DND-41 (cell line): ENCODE data around the gene FDCSP.

Experiments
- CTCF ChIP-seq: IDR thresholded peaks from 2 replicates; pipeline ENCODE4 v1.5.1; 2012; ENCODE audit warnings: borderline replicate concordance, low read length, moderate library complexity, mild to moderate bottlenecking; ENCODE audit not compliant: poor library complexity, severe bottlenecking; ENCODE audit errors: extremely low read depth
- EZH2 ChIP-seq: IDR thresholded peaks from 3 replicates; pipeline ENCODE4 v1.6.1; 2012; ENCODE audit warnings: borderline replicate concordance, low read depth, mild to moderate bottlenecking, moderate library complexity, low read length, inconsistent platforms; ENCODE audit not compliant: severe bottlenecking

- TF ChIP-seq CTCF, result no peak
- TF ChIP-seq EZH2, result no peak
These were observed 28.1 kb upstream of the FDCSP start for GRCh38 chr4:70197842-70198241.
